ENCODE measurements around the gene ADK.

The ADK gene

DNA sequence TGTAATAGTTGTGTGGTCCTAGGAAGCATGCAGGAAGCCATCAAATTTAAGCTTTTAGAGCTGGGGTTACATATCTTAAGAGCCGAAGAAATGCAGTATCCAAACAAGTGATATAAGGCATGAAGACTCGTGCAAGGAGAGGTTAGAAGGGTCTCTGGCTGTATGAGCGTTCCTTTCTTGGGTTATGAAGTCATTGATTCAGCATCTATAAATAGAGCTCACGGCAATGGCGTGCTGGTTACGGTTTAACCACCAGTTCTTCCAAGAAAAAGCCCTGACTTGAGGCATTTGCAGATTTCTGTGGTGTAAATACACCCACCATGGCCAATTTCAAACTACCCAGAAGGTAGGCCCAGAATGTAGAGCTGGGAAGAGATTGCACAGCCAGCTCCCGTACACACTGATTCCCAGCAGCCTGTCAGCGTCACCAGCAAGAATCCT lies 603.4 kb downstream of the ADK start:
- DNase-seq, result no peak

DNA sequence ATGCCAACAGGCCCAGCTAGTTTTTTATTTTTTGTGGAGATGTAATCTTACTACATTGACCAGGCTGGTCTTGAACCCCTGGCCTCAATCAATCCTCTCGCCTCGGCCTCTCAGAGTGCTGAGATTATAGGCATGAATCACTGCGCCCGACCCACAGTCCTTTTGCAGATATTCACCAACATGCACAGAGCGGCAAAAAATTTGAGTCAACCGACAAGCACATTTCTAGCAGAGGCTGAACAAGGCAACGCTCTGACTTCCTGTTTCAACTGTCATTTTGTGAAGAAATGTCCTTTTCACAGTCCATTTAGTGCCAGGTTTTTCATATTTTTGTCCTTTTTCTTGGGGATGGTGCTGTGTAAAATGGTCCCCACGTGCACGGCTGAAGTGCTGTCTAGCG lies 604.3 kb downstream of the ADK start:
- no peak for DNase-seq

Measured in activated CD4-positive, CD25-positive, alpha-beta regulatory T cell treated with anti-CD3 and anti-CD28 coated beads, Interleukin-2, amount 50 U/mL, for 72 hours (primary cell).